NCI-H2107 (cell line): ENCODE measurements around the gene TNNI2.
"Not testable (repeated sequence)": the region's sequence is repeated elsewhere in the genome, so short reads cannot be mapped to it uniquely, and the experiment has no call there.

Experiments used
- DNase-seq: peaks from one replicate; lab custom pipeline; 2025; lab: John Stamatoyannopoulos, UW

The TNNI2 gene

GRCh38 chr11:1862588-1863351, 24.0 kb downstream of the TNNI2 start:
- DNase-seq, result no peak

GRCh38 chr11:1863352-1864216, 24.8 kb downstream of the TNNI2 start:
- no peak for DNase-seq

GRCh38 chr11:1864231-1864630, 25.4 kb downstream of the TNNI2 start:
- DNase-seq, result no peak

- DNase-seq, result no peak
Measured at GRCh38 chr11:1864831-1865665, 26.3 kb downstream of the TNNI2 start.

GRCh38 chr11:1866226-1866625, 27.4 kb downstream of the TNNI2 start:
- no peak for DNase-seq

GRCh38 chr11:1866776-1867175, 28.0 kb downstream of the TNNI2 start:
- DNase-seq, result no peak

- no peak for DNase-seq
Measured at GRCh38 chr11:1867381-1867780, 28.6 kb downstream of the TNNI2 start.

- no peak for DNase-seq
Measured at GRCh38 chr11:1868056-1868635, 29.4 kb downstream of the TNNI2 start.

GRCh38 chr11:1868636-1869291, 30.0 kb downstream of the TNNI2 start:
- no peak for DNase-seq

GRCh38 chr11:1869427-1870325, 30.9 kb downstream of the TNNI2 start:
- no peak for DNase-seq

- DNase-seq, result no peak
Measured at GRCh38 chr11:1870326-1870696, 31.5 kb downstream of the TNNI2 start.

- DNase-seq, result no peak
Measured at GRCh38 chr11:1870721-1871466, 32.1 kb downstream of the TNNI2 start.

- DNase-seq, result no peak
Measured at GRCh38 chr11:1871531-1871930, 32.8 kb downstream of the TNNI2 start.

- no peak for DNase-seq
Measured at GRCh38 chr11:1872267-1872985, 33.6 kb downstream of the TNNI2 start.

- no peak for DNase-seq
Measured at GRCh38 chr11:1873048-1873812, 34.4 kb downstream of the TNNI2 start.

GRCh38 chr11:1873813-1874150, 35.0 kb downstream of the TNNI2 start:
- not testable (repeated sequence) for DNase-seq

GRCh38 chr11:1874441-1875092, 35.8 kb downstream of the TNNI2 start:
- DNase-seq, result not testable (repeated sequence)
